DMS 273 (cell line): Measurements from ENCODE around the gene CDH22.
A peak's percentile ranks its signal among the peaks of the same experiment; 100 is the strongest.

ENCODE experiments used
- DNase-seq: peaks from one replicate; lab custom pipeline; 2025; ENCODE audit not compliant: unreplicated experiment; lab: John Stamatoyannopoulos, UW

CDH22 gene

GRCh38 chr20:46174469-46175126 is 133.7 kb downstream of the CDH22 start:
- DNase-seq = no peak

- DNase-seq = no peak
Measured at GRCh38 chr20:46173652-46174468, 134.4 kb downstream of the CDH22 start.

GRCh38 chr20:46172961-46173536 is 135.2 kb downstream of the CDH22 start:
- DNase-seq = no peak

- DNase-seq = no peak
Measured at GRCh38 chr20:46172455-46172854, 135.8 kb downstream of the CDH22 start.

- DNase-seq = no peak
Measured at GRCh38 chr20:46171909-46172308, 136.4 kb downstream of the CDH22 start.

- no peak for DNase-seq
Measured at GRCh38 chr20:46171476-46171875, 136.8 kb downstream of the CDH22 start.

GRCh38 chr20:46169245-46170171 is 138.8 kb downstream of the CDH22 start:
- DNase-seq = no peak

GRCh38 chr20:46168438-46168837 is 139.9 kb downstream of the CDH22 start:
- DNase-seq = no peak

GRCh38 chr20:46167080-46167479 is 141.2 kb downstream of the CDH22 start:
- DNase-seq = no peak

GRCh38 chr20:46164254-46164653 is 144.0 kb downstream of the CDH22 start:
- no peak for DNase-seq

- no peak for DNase-seq
Measured at GRCh38 chr20:46161921-46162320, 146.4 kb downstream of the CDH22 start.

- no peak for DNase-seq
Measured at GRCh38 chr20:46160661-46161060, 147.6 kb downstream of the CDH22 start.

GRCh38 chr20:46159101-46159897 is 149.0 kb downstream of the CDH22 start:
- no peak for DNase-seq

- DNase-seq = no peak
Measured at GRCh38 chr20:46158476-46158987, 149.8 kb downstream of the CDH22 start.

GRCh38 chr20:46157625-46158024 is 150.7 kb downstream of the CDH22 start:
- DNase-seq = peak; percentile 59

GRCh38 chr20:46157076-46157592 is 151.2 kb downstream of the CDH22 start:
- no peak for DNase-seq

GRCh38 chr20:46156065-46156464 is 152.2 kb downstream of the CDH22 start:
- no peak for DNase-seq

GRCh38 chr20:46154796-46155195 is 153.5 kb downstream of the CDH22 start:
- DNase-seq = no peak

GRCh38 chr20:46154305-46154704 is 154.0 kb downstream of the CDH22 start:
- DNase-seq = no peak
